Neural cell (in vitro differentiated cells): ENCODE results near the gene MID1. TPM values are rescaled to one million over a fixed set of nuclear protein-coding genes. Genes with fewer than 3 reads are reported as not detected.

Experiments
- H2AFZ ChIP-seq: fragments of 200-600, 300-800 bp; sonication (generic), shearing (Covaris generic); 2 replicates; pipeline ENCODE4 v1.6.0; 2014; ENCODE audit warnings: low read depth, mild to moderate bottlenecking, antibody characterized with exemption, low read length, moderate library complexity
- H3F3A ChIP-seq: fragments of 200-600 bp; shearing (Covaris generic); 2 replicates; pipeline ENCODE4 v1.6.1; 2016; ENCODE audit warnings: mild to moderate bottlenecking, moderate library complexity, mixed read lengths, antibody characterized with exemption, low read length; ENCODE audit not compliant: insufficient read depth, poor library complexity, severe bottlenecking
- H3K27ac ChIP-seq: fragments of 200-600, 300-800 bp; sonication (generic), shearing (Covaris generic); 2 replicates; pipeline ENCODE4 v1.5.1; 2014; ENCODE audit warnings: mild to moderate bottlenecking, low read length, moderate library complexity
- H3K27me3 ChIP-seq: fragments of 300-800, 200-600 bp; sonication (generic), shearing (Covaris generic); 2 replicates; pipeline ENCODE4 v1.6.0; 2014; ENCODE audit warnings: mild to moderate bottlenecking, low read depth, low read length, moderate library complexity; ENCODE audit not compliant: insufficient read depth
- H3K36me3 ChIP-seq: fragments of 300-800, 200-600 bp; sonication (generic), shearing (Covaris generic); 2 replicates; pipeline ENCODE4 v1.5.1; 2014; ENCODE audit warnings: mild to moderate bottlenecking, antibody characterized with exemption, low read length, moderate library complexity; ENCODE audit not compliant: insufficient read depth
- H3K4me2 ChIP-seq: fragments of 300-800, 200-600 bp; sonication (generic), shearing (Covaris generic); 2 replicates; pipeline ENCODE4 v1.6.0; 2014; ENCODE audit warnings: mild to moderate bottlenecking, low read length
- H3K4me3 ChIP-seq: fragments of 300-800, 200-600 bp; sonication (generic), shearing (Covaris generic); 2 replicates; pipeline ENCODE4 v1.5.1; 2014; ENCODE audit warnings: mild to moderate bottlenecking, low read length, moderate library complexity
- H3K79me2 ChIP-seq: fragments of 200-600 bp; shearing (Covaris generic); replicated peaks from 2 replicates; pipeline ENCODE4 v1.6.0; 2014; ENCODE audit warnings: mild to moderate bottlenecking, low read length, moderate library complexity; ENCODE audit not compliant: insufficient read depth
- H3K9ac ChIP-seq: fragments of 300-800, 200-600 bp; sonication (generic), shearing (Covaris generic); 2 replicates; pipeline ENCODE4 v1.6.1; 2016; ENCODE audit warnings: mild to moderate bottlenecking, low read length, mixed read lengths
- H3K9me2 ChIP-seq: fragments of 200-600 bp; shearing (Covaris generic); 2 replicates; pipeline ENCODE4 v1.6.1; 2016; ENCODE audit warnings: mild to moderate bottlenecking, low read length, mixed read lengths; ENCODE audit not compliant: insufficient read depth
- H3K9me3 ChIP-seq: fragments of 200-600, 300-800 bp; sonication (generic), shearing (Covaris generic); 2 replicates; pipeline ENCODE4 v1.6.1; 2016; ENCODE audit warnings: mild to moderate bottlenecking, mixed run types, low read length, moderate library complexity, mixed read lengths
- H4K20me1 ChIP-seq: fragments of 200-600 bp; shearing (Covaris generic); 2 replicates; pipeline ENCODE4 v1.6.1; 2016; ENCODE audit warnings: mild to moderate bottlenecking, mixed run types; ENCODE audit not compliant: insufficient read depth
- EP300 ChIP-seq: fragments of 450-650 bp; conservative IDR thresholded peaks from 2 replicates; pipeline ENCODE4 v1.6.1; 2014; ENCODE audit warnings: antibody characterized with exemption, mild to moderate bottlenecking, moderate library complexity; ENCODE audit not compliant: poor library complexity, severe bottlenecking
- EZH2 ChIP-seq: fragments of 200-600, 300-800 bp; shearing (Covaris generic), sonication (generic); IDR thresholded peaks from 2 replicates; pipeline ENCODE4 v1.6.1; 2014; ENCODE audit warnings: antibody characterized with exemption, low read length, borderline replicate concordance, mild to moderate bottlenecking; ENCODE audit not compliant: insufficient read depth, poor library complexity, severe bottlenecking
- MXI1 ChIP-seq: fragments of 450-650 bp; conservative IDR thresholded peaks from 2 replicates; pipeline ENCODE4 v1.6.1; 2014; ENCODE audit warnings: antibody characterized with exemption, mild to moderate bottlenecking; ENCODE audit not compliant: poor library complexity, severe bottlenecking
- POLR2AphosphoS5 ChIP-seq: IDR thresholded peaks from 2 replicates; pipeline ENCODE4 v1.6.1; 2012
- RAD21 ChIP-seq: fragments of 450-650 bp; conservative IDR thresholded peaks from 2 replicates; pipeline ENCODE4 v1.6.1; 2014; ENCODE audit warnings: antibody characterized with exemption, mild to moderate bottlenecking, moderate library complexity
- SMC3 ChIP-seq: fragments of 450-650 bp; conservative IDR thresholded peaks from 2 replicates; pipeline ENCODE4 v1.6.1; 2014; ENCODE audit warnings: antibody characterized with exemption, mild to moderate bottlenecking, moderate library complexity; ENCODE audit not compliant: poor library complexity
- TAF1 ChIP-seq: IDR thresholded peaks from 2 replicates; pipeline ENCODE4 v1.6.1; 2012; ENCODE audit warnings: low read depth
- polyA plus RNA-seq: library from polyadenylated mRNA; depleted of rRNA; stranded (reverse); fragments of >200 nt; gene quantifications from 2 replicates; pipeline ENCODE4 v1.2.3, GENCODE V29; 2014
- TF ChIP-seq, protein P1 (sequence below): fragments of 450-650 bp; IDR thresholded peaks from 2 replicates; pipeline ENCODE4 v1.5.1; 2014; ENCODE audit warnings: antibody characterized with exemption, mild to moderate bottlenecking, moderate library complexity; ENCODE audit not compliant: poor library complexity, severe bottlenecking
- TF ChIP-seq, protein P2 (sequence below): IDR thresholded peaks from 2 replicates; pipeline ENCODE4 v1.6.1; 2012; ENCODE audit warnings: borderline replicate concordance

The MID1 gene
- polyA plus RNA-seq, 1 donor from 2014 or later, result 16.6 TPM

DNA sequence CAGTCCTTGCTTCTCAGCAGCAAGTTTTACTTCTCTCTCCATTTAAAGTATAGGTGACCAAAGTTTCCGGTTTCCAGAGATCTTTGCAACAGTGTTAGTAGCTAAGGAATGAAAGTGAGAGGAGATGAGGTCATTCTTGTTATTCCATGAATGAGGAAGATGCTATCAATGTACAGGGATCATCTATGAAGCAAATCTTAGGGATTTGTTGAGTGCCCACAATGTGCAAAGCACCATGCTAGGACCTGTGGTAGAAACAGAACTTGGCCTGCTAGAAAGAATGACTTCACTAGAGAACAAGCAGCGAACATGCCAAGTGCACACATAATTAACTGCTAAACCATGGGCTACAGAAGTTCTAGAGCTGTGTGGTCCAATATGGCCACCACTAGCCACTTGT lies 112.5 kb downstream of the MID1 start:
- H4K20me1 ChIP-seq, result no peaks in the 10 kb centered on the region
- H3K36me3 ChIP-seq, result no peaks in the 10 kb centered on the region
- no peaks in the 10 kb centered on the region for H3K27me3 ChIP-seq
- no peaks in the 10 kb centered on the region for H3F3A ChIP-seq
- H3K9ac ChIP-seq, result no peak overlapping the region
- no peak overlapping the region for H3K4me3 ChIP-seq
- no peak overlapping the region for H2AFZ ChIP-seq
- H3K27ac ChIP-seq, result no peak overlapping the region
- H3K9me2 ChIP-seq, result no peaks in the 10 kb centered on the region
- no peak overlapping the region for H3K4me2 ChIP-seq
- TF ChIP-seq EZH2, result no peak
- no peak for TF ChIP-seq MXI1
- no peak for TF ChIP-seq SMC3
- TF ChIP-seq, protein P1, sequence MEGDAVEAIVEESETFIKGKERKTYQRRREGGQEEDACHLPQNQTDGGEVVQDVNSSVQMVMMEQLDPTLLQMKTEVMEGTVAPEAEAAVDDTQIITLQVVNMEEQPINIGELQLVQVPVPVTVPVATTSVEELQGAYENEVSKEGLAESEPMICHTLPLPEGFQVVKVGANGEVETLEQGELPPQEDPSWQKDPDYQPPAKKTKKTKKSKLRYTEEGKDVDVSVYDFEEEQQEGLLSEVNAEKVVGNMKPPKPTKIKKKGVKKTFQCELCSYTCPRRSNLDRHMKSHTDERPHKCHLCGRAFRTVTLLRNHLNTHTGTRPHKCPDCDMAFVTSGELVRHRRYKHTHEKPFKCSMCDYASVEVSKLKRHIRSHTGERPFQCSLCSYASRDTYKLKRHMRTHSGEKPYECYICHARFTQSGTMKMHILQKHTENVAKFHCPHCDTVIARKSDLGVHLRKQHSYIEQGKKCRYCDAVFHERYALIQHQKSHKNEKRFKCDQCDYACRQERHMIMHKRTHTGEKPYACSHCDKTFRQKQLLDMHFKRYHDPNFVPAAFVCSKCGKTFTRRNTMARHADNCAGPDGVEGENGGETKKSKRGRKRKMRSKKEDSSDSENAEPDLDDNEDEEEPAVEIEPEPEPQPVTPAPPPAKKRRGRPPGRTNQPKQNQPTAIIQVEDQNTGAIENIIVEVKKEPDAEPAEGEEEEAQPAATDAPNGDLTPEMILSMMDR, result no peak
- TF ChIP-seq EP300, result no peak
- TF ChIP-seq TAF1, result no peak
- no peak for TF ChIP-seq RAD21
- TF ChIP-seq POLR2AphosphoS5, result no peak
- no peaks in the 10 kb centered on the region for H3K9me3 ChIP-seq
- H3K79me2 ChIP-seq, result no peaks in the 10 kb centered on the region

DNA sequence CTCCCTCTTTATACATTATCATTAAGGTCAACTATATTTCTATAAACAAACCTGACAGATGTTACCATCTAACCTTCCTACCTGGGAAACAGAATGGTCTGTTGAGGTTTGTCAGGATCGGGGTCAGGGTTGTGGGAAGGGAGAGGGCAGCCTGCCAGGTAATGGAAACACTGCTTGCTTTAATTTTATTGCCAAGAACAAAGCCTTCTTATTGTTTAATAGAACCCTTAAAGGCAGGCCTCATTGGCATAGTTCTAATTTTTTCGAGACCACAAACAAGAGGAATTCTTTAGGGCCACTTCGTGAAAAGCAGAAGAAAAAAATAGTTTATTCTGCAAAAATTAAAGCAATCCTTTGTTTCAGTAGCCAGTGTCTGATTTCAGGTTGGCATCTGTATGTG lies 113.2 kb downstream of the MID1 start:
- Histone ChIP-seq H3K27me3 (no peaks in the 10 kb centered on the region), H3K4me2 (no peak overlapping the region), H3K9me3 (no peaks in the 10 kb centered on the region), H4K20me1 (no peaks in the 10 kb centered on the region), H2AFZ (no peak overlapping the region), H3K79me2 (no peaks in the 10 kb centered on the region), H3F3A (no peaks in the 10 kb centered on the region), H3K36me3 (no peaks in the 10 kb centered on the region), H3K9me2 (no peaks in the 10 kb centered on the region), H3K27ac (no peak overlapping the region), H3K4me3 (no peak overlapping the region), H3K9ac (no peak overlapping the region)
- TF ChIP-seq EP300, result no peak
- no peak for TF ChIP-seq TAF1
- TF ChIP-seq SMC3, result no peak
- TF ChIP-seq RAD21, result no peak
- TF ChIP-seq EZH2, result no peak
- TF ChIP-seq, protein P2, sequence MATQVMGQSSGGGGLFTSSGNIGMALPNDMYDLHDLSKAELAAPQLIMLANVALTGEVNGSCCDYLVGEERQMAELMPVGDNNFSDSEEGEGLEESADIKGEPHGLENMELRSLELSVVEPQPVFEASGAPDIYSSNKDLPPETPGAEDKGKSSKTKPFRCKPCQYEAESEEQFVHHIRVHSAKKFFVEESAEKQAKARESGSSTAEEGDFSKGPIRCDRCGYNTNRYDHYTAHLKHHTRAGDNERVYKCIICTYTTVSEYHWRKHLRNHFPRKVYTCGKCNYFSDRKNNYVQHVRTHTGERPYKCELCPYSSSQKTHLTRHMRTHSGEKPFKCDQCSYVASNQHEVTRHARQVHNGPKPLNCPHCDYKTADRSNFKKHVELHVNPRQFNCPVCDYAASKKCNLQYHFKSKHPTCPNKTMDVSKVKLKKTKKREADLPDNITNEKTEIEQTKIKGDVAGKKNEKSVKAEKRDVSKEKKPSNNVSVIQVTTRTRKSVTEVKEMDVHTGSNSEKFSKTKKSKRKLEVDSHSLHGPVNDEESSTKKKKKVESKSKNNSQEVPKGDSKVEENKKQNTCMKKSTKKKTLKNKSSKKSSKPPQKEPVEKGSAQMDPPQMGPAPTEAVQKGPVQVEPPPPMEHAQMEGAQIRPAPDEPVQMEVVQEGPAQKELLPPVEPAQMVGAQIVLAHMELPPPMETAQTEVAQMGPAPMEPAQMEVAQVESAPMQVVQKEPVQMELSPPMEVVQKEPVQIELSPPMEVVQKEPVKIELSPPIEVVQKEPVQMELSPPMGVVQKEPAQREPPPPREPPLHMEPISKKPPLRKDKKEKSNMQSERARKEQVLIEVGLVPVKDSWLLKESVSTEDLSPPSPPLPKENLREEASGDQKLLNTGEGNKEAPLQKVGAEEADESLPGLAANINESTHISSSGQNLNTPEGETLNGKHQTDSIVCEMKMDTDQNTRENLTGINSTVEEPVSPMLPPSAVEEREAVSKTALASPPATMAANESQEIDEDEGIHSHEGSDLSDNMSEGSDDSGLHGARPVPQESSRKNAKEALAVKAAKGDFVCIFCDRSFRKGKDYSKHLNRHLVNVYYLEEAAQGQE, result no peak
- TF ChIP-seq POLR2AphosphoS5, result no peak
- no peak for TF ChIP-seq MXI1
- TF ChIP-seq, protein P1, result no peak
